ENCODE measurements around the gene RMND1. TPM values are rescaled to one million over a fixed set of nuclear protein-coding genes. Genes with fewer than 3 reads are reported as not detected.
A peak's percentile ranks its signal among the peaks of the same experiment; 100 is the strongest.

Gene RMND1
- total and polyA plus RNA-seq, 2 of the 13 experiments (the other 11 are each of a cell fraction or from before 2014, with no cell fraction given): 34.0 to 72.5 TPM

DNA sequence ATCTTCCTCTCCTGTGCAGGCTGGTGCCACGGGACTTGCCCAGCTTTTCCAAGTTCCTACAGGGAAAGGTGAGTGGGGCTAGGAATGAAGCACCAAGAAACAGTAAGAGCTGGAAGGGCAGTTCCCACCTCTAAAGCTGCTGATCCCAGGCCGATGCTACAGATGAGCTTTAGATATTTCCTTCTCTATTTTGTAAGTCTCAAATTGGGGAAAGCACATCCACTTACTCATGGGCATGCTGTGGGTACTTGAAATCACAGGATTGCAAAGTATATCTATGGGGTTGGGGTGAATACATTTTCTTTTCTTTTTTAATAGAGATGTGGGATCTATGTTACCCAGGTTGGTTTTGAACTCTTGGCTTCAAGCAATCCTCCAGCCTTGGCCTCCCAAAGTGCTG is 63.7 kb downstream of the RMND1 start (continued):
- 0 out of 2 replicates have a peak, but pooled peaks have one; percentile 4 for TF ChIP-seq RBFOX2 (IDR thresholded peaks at IDR 0.05; ENCODE audit: low read depth, low read length)

- DNase-seq (ENCODE audit: low spot score) (no peak), ATAC-seq (no peak), FAIRE-seq (no peak)
- Histone ChIP-seq H3K36me3 (replicated peaks in 1 of 2; ENCODE audit: control insufficient read depth in 1 of 2, insufficient read depth in 2 of 2, low read length in 2 of 2) (peaks cover 0 to 1% of the 10 kb centered on the region in 2 experiments; a peak in 1 of 5 replicates), H3K4me3 (replicated peaks in 1 of 3; ENCODE audit: insufficient read depth in 1 of 3, low read depth in 2 of 3, low read length in 3 of 3) (no peak overlapping the region), H4K20me1 (ENCODE audit: insufficient read depth, low read length) (peaks cover 7% of the 10 kb centered on the region), H3K27ac (ENCODE audit: extremely low read length, insufficient read depth, low read length) (no peak overlapping the region), H2AFZ (ENCODE audit: low read length) (no peak overlapping the region), H3K79me2 (ENCODE audit: insufficient read depth, low read length) (peaks cover 68% of the 10 kb centered on the region), H3K27me3 (ENCODE audit: control insufficient read depth in 1 of 2, insufficient read depth in 2 of 2, low read length in 2 of 2) (no peaks in the 10 kb centered on the region; a peak in 1 of 5 replicates), H3K9me3 (ENCODE audit: low read length) (no peaks in the 10 kb centered on the region), H3K9ac (ENCODE audit: insufficient read depth, low read depth, low read length) (no peak overlapping the region), H3K4me2 (ENCODE audit: low read depth, low read length) (no peak overlapping the region), H3K4me1 (ENCODE audit: insufficient read depth, low read length) (peaks cover 32% of the 10 kb centered on the region)
- 87% methylated on average over 11 of the region's 11 CpGs for WGBS (ENCODE audit: low lambda C conversion rate)
- CTCF ChIA-PET (ENCODE audit: low intra/inter-chr PET ratio, low total read pairs): no interaction called here
- in situ Hi-C loops (cut with HindIII; ENCODE audit: extremely low pct_ligation_motif_present, low pct_unique_long_range_greater_than_20kb): no loop called here
- intact Hi-C loops (cut with micrococcal nuclease; ENCODE audit: unreplicated experiment): no loop called here
- POLR2A ChIA-PET: no interaction called here
- BruUV-seq (replicated peaks): no TSS peak
- TF ChIP-seq GZF1 (CRISPR knock-in tag; IDR thresholded peaks at IDR 0.05) (no peak), MAFK (conservative IDR thresholded peaks at IDR 0.05 in 1 of 2, IDR thresholded peaks at IDR 0.05 in 1 of 2; ENCODE audit: low read length in 2 of 2) (peak in 1 of 2 experiments; percentile 59; a peak in 2 of 4 replicates), MAFF (IDR thresholded peaks at IDR 0.05; ENCODE audit: low read depth, low read length) (peak; percentile 45; the same call in 1 of the 2 replicates), RBFOX2 (IDR thresholded peaks at IDR 0.05; ENCODE audit: low read depth, low read length) (0 out of 2 replicates have a peak, but pooled peaks have one; percentile 2)
- TF ChIP-seq, protein P1, sequence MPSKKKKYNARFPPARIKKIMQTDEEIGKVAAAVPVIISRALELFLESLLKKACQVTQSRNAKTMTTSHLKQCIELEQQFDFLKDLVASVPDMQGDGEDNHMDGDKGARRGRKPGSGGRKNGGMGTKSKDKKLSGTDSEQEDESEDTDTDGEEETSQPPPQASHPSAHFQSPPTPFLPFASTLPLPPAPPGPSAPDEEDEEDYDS (CRISPR knock-in tag; IDR thresholded peaks at IDR 0.05): no peak
Observed at GRCh38 chr6:151387175-151387970, 64.6 kb downstream of the RMND1 start.

Measured in HepG2 (cell line).